T-cell (primary cell): ENCODE data around the gene OSCP1. TPM values are rescaled to one million over a fixed set of nuclear protein-coding genes. Genes with fewer than 3 reads are reported as not detected.

Source experiments
- ATAC-seq, 4 experiments: fragments of 200-7000 bp in 3 of 4; fragments of 150-1000 bp in 1 of 4; cut with Tn5 transposase; replicated peaks in 1 of 4; 1 replicate in 3 of 4; 2 replicates in 1 of 4; pipeline ENCODE4 v1.10.0; 2021; ENCODE audit warnings: moderate library complexity in 3 of 4, mild to moderate bottlenecking in 2 of 4, moderate number of reproducible peaks in 1 of 4
- CTCF ChIA-PET, 2 donors: fragments of 300-600 bp; sonication (Branson Sonifier 250); formaldehyde crosslinking; loops; one replicate each; lab custom pipeline; 2022; ENCODE audit warnings: antibody characterized with exemption in 2 of 2; lab: Charles Lee
- POLR2A ChIA-PET, 2 donors: fragments of 300-600 bp; sonication (Branson Sonifier 250); formaldehyde crosslinking; loops; one replicate each; lab custom pipeline; 2022; ENCODE audit warnings: antibody characterized with exemption in 2 of 2; lab: Charles Lee
- DNase-seq, 35 experiments: peaks; one replicate each; pipeline versions ENCODE4 v3.0.0 to v3.0.0-alpha.2; 2013 to 2023
- H3K27ac ChIP-seq: one replicate; pipeline ENCODE4 v1.5.1; 2013; ENCODE audit warnings: low read length
- H3K27me3 ChIP-seq, 2 experiments: replicated peaks in 1 of 2; 1 replicate in 1 of 2; 2 replicates in 1 of 2; pipeline versions ENCODE4 v1.6.1 to v1.7.0; 2013; ENCODE audit warnings: low read length in 1 of 2, mixed read lengths in 1 of 2; ENCODE audit not compliant: control insufficient read depth in 2 of 2, insufficient read depth in 2 of 2; ENCODE audit errors: extremely low read depth in 1 of 2
- H3K36me3 ChIP-seq, 2 donors: 1 replicate in 1 of 2; 2 replicates in 1 of 2; pipeline versions ENCODE4 v1.6.1 to v1.7.0; 2013; ENCODE audit warnings: low read length in 1 of 2; ENCODE audit not compliant: control insufficient read depth in 2 of 2, insufficient read depth in 1 of 2; ENCODE audit errors: extremely low read depth in 1 of 2
- H3K4me1 ChIP-seq, 2 experiments: 1 replicate in 1 of 2; 2 replicates in 1 of 2; pipeline versions ENCODE4 v1.6.1 to v1.7.0; 2013; ENCODE audit warnings: low read length in 2 of 2, mixed read lengths in 1 of 2; ENCODE audit not compliant: insufficient read depth in 2 of 2, control insufficient read depth in 1 of 2; ENCODE audit errors: extremely low read depth in 1 of 2
- H3K4me3 ChIP-seq, 2 donors: 1 replicate in 1 of 2; 2 replicates in 1 of 2; pipeline versions ENCODE4 v1.5.1 to v1.7.0; 2013; ENCODE audit warnings: mild to moderate bottlenecking in 2 of 2, low read length in 1 of 2, moderate library complexity in 1 of 2; ENCODE audit not compliant: control insufficient read depth in 1 of 2; ENCODE audit errors: extremely low read depth in 1 of 2
- H3K9me3 ChIP-seq: 2 replicates; pipeline ENCODE4 v1.7.0; 2013
- H3K27ac Mint-ChIP-seq, 2 donors: one replicate each; pipeline ENCODE4 v1.8.0; 2020 to 2021; ENCODE audit warnings: mild to moderate bottlenecking in 2 of 2, mixed read lengths in 2 of 2
- H3K27me3 Mint-ChIP-seq, 2 donors: one replicate each; pipeline ENCODE4 v1.8.0; 2021 to 2022; ENCODE audit warnings: mixed read lengths in 2 of 2
- H3K36me3 Mint-ChIP-seq: one replicate; pipeline ENCODE4 v1.8.0; 2021; ENCODE audit warnings: mixed read lengths
- H3K4me1 Mint-ChIP-seq, 3 donors: one replicate each; pipeline ENCODE4 v1.8.0; 2020 to 2022; ENCODE audit warnings: mixed read lengths in 3 of 3, mild to moderate bottlenecking in 1 of 3
- H3K4me3 Mint-ChIP-seq, 3 donors: one replicate each; pipeline ENCODE4 v1.8.0; 2020 to 2022; ENCODE audit warnings: mild to moderate bottlenecking in 3 of 3, mixed read lengths in 3 of 3, moderate library complexity in 3 of 3
- H3K9me3 Mint-ChIP-seq, 3 donors: one replicate each; pipeline ENCODE4 v1.8.0; 2020 to 2022; ENCODE audit warnings: mixed read lengths in 3 of 3
- WGBS: methylation state at CpG from one replicate; pipeline ENCODE4 v1.1.5; 2013; ENCODE audit warnings: missing lambda C conversion rate; ENCODE audit not compliant: insufficient coverage; 5-methylcytosine and 5-hydroxymethylcytosine counted together
- total RNA-seq, 35 experiments: library from RNA in 6 of 35; stranded (reverse) in 6 of 35; fragments of 120-200 nt in 1 of 35; gene quantifications; one replicate each; pipeline versions ENCODE4 v1.2.1 to v1.2.4 and lab custom pipeline; 2013 to 2026

OSCP1 gene
- total RNA-seq, 5 donors from 2014 or later (not counting 1 experiment from before 2014, with no cell fraction given), result 0.32 to 1.3 (median 0.68) TPM

DNA sequence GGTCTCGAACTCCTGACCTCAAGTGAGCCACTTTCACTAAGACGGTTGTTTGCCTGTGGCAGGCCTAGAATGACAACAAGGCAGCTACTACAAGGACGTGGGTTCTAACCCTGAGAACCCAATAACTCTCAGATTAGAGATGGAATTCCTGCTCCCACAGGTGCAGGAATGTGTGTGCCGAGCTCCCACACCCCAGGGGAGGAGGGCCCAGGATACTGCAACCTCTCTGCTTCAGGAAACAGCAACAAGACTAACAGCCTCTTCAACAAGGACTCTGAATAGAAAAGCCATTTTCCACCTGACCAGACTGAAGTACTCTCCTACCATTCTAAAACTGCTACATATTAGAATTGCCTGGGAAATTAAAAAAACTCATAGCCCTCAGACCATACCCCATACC, 57.4 kb downstream of the OSCP1 start:
- no peak for ATAC-seq
- peaks cover 28 to 45% (median 38%) of the 10 kb centered on the region in 3 donors for H3K4me1 Mint-ChIP-seq
- H3K4me3 ChIP-seq, result no peak overlapping the region
- H3K27me3 ChIP-seq, result no peaks in the 10 kb centered on the region
- peaks cover 15% of the 10 kb centered on the region for H3K36me3 Mint-ChIP-seq
- H3K36me3 ChIP-seq, result peaks cover 16 to 48% of the 10 kb centered on the region in 2 donors
- no peaks in the 10 kb centered on the region for H3K9me3 ChIP-seq
- POLR2A ChIA-PET, result no interaction called here
- no peaks in the 10 kb centered on the region for H3K9me3 Mint-ChIP-seq
- WGBS, result 92% methylated on average over 2 of the region's 4 CpGs
- no peak overlapping the region for H3K27ac Mint-ChIP-seq
- no peak overlapping the region for H3K27ac ChIP-seq
- H3K27me3 Mint-ChIP-seq, result no peaks in the 10 kb centered on the region
- H3K4me1 ChIP-seq, result peaks cover 4 to 25% of the 10 kb centered on the region in 2 experiments
- no peak for DNase-seq
- CTCF ChIA-PET, result interaction anchor here in 1 of 2 donors (0.7 kb wide), 1 partner anchor 42 kb away, joined by 6 read pairs; no protein-coding TSS in a partner anchor
- H3K4me3 Mint-ChIP-seq, result no peak overlapping the region

- Mint-ChIP-seq H3K4me3 (no peak overlapping the region), H3K27ac (peak overlapping the region; percentile 25 to 55), H3K36me3 (peaks cover 15% of the 10 kb centered on the region), H3K9me3 (no peaks in the 10 kb centered on the region), H3K4me1 (peaks cover 21 to 45% (median 38%) of the 10 kb centered on the region in 3 donors), H3K27me3 (no peaks in the 10 kb centered on the region)
- ChIA-PET CTCF (no interaction called here), POLR2A (interaction anchor here (0.6 kb wide), 2 partner anchors 12 to 166 kb away, joined by 3 to 4 read pairs; no protein-coding TSS in a partner anchor)
- Histone ChIP-seq H3K9me3 (no peaks in the 10 kb centered on the region), H3K4me1 (peaks cover 5 to 24% of the 10 kb centered on the region in 2 experiments), H3K27ac (no peak overlapping the region), H3K36me3 (peaks cover 20 to 48% of the 10 kb centered on the region in 2 donors), H3K27me3 (no peaks in the 10 kb centered on the region), H3K4me3 (no peak overlapping the region)
- DNase-seq (no peak), ATAC-seq (no peak)
- 87% methylated on average over 4 of the region's 8 CpGs for WGBS
Observed at GRCh38 chr1:36391271-36391670, 59.0 kb downstream of the OSCP1 start.

- POLR2A ChIA-PET, result no interaction called here
Observed at GRCh38 chr1:36390411-36390810, 59.8 kb downstream of the OSCP1 start.

DNA sequence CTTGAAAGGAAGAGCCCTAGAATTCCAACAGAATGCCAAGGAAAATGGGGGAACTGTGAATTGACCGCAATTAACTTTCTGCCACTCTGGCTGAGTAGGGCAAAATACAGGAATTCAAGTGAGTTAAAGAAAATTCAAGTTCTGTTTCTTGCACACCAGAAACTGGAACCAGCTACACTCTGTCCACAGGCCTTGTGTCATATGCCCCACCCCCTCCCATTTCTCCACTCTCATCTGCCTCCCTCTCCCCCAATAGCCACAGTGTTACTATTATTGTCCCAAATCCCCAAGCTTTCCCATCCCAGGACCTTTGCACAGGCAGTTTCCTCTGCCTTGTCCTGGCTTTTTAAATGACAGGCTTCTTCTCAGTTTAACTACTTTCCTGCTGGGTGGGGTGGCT, 60.3 kb downstream of the OSCP1 start:
- Mint-ChIP-seq H3K9me3 (no peaks in the 10 kb centered on the region), H3K27me3 (no peaks in the 10 kb centered on the region), H3K4me1 (peaks cover 23 to 45% (median 35%) of the 10 kb centered on the region in 3 donors), H3K4me3 (no peak overlapping the region), H3K27ac (peak overlapping the region; percentile 55 to 59), H3K36me3 (peaks cover 15% of the 10 kb centered on the region)
- DNase-seq (no peak), ATAC-seq (no peak)
- no peaks in the 10 kb centered on the region for H3K27me3 ChIP-seq
- peaks cover 20 to 48% of the 10 kb centered on the region in 2 donors for H3K36me3 ChIP-seq
- H3K4me1 ChIP-seq, result peaks cover 6 to 21% of the 10 kb centered on the region in 2 experiments
- H3K27ac ChIP-seq, result no peak overlapping the region
- 100% methylated on average over 1 of the region's 1 CpG for WGBS
- H3K9me3 ChIP-seq, result no peaks in the 10 kb centered on the region
- CTCF ChIA-PET, result interaction anchor here (0.5 to 0.6 kb wide), 2 partner anchors 14 to 112 kb away, joined by 4 to 7 read pairs; no protein-coding TSS in a partner anchor
- POLR2A ChIA-PET, result interaction anchor here in 1 of 2 donors (0.5 kb wide), 1 partner anchor 1197 kb away, joined by 3 read pairs; the partner anchor contains the start of gene SFPQ
- H3K4me3 ChIP-seq, result no peak overlapping the region

More at GRCh38 chr1:36390411-36390810, 59.8 kb downstream of the OSCP1 start:
- DNase-seq, result no peak
- Mint-ChIP-seq H3K9me3 (no peaks in the 10 kb centered on the region), H3K36me3 (peaks cover 15% of the 10 kb centered on the region), H3K27me3 (no peaks in the 10 kb centered on the region), H3K4me1 (peaks cover 21 to 45% (median 35%) of the 10 kb centered on the region in 3 donors), H3K27ac (peak overlapping the region; percentile 55 to 59), H3K4me3 (no peak overlapping the region)
- Histone ChIP-seq H3K4me3 (no peak overlapping the region), H3K9me3 (no peaks in the 10 kb centered on the region), H3K27me3 (no peaks in the 10 kb centered on the region), H3K36me3 (peaks cover 20 to 48% of the 10 kb centered on the region in 2 donors), H3K4me1 (peaks cover 6 to 18% of the 10 kb centered on the region in 2 experiments), H3K27ac (no peak overlapping the region)
- ATAC-seq, result no peak
- 63% methylated on average over 1 of the region's 2 CpGs for WGBS
- CTCF ChIA-PET, result no interaction called here

DNA sequence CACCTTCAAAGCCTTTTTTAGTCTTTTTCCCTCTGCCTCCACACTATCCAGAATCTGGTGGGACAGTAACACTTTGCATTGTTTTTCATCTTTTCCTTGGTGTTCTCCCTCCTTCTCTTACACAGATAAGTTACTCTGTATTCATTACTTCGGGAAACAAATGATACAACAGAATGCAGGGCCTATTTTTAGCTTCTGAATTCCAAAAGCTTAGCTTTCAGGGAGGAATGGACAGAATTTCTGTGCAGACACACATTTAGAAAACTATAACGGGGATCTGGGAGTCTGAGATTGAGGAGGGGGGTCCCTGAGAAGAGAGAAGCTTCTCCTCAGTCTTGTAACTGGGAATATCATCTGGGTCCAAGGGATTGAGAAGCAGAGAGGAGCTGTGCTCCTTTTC, 61.0 kb downstream of the OSCP1 start:
- no peaks in the 10 kb centered on the region for H3K27me3 Mint-ChIP-seq
- H3K4me1 Mint-ChIP-seq, result peaks cover 28 to 48% (median 35%) of the 10 kb centered on the region in 3 donors
- H3K9me3 Mint-ChIP-seq, result no peaks in the 10 kb centered on the region

GRCh38 chr1:36387141-36387949, 62.9 kb downstream of the OSCP1 start:
- WGBS, result 81% methylated on average over 6 of the region's 10 CpGs
- H3K36me3 Mint-ChIP-seq, result peaks cover 9% of the 10 kb centered on the region
- peak overlapping the region in 1 of 3 donors; percentile 98 for H3K4me3 Mint-ChIP-seq
- DNase-seq (no peak), ATAC-seq (no peak)
- H3K4me1 ChIP-seq, result peaks cover 13 to 38% of the 10 kb centered on the region in 2 experiments
- H3K4me1 Mint-ChIP-seq, result peaks cover 41 to 58% (median 44%) of the 10 kb centered on the region in 3 donors
- no peaks in the 10 kb centered on the region for H3K9me3 ChIP-seq
- H3K27ac ChIP-seq, result peak overlapping the region; percentile 89
- ChIA-PET POLR2A (interaction anchor here in 1 of 2 donors (0.6 kb wide), 1 partner anchor 290 kb away, joined by 3 read pairs; no protein-coding TSS in a partner anchor), CTCF (interaction anchor here in 1 of 2 donors (0.8 to 2.7 kb wide), 4 partner anchors 10 to 45 kb away, joined by 3 to 13 read pairs (median 6); partner anchors contain the start of gene LSM10)
- no peaks in the 10 kb centered on the region for H3K27me3 ChIP-seq
- H3K9me3 Mint-ChIP-seq, result no peaks in the 10 kb centered on the region
- no peaks in the 10 kb centered on the region for H3K27me3 Mint-ChIP-seq
- H3K36me3 ChIP-seq, result peaks cover 9 to 29% of the 10 kb centered on the region in 2 donors
- H3K27ac Mint-ChIP-seq, result peak overlapping the region; percentile 99
- H3K4me3 ChIP-seq, result no peak overlapping the region

More for the DNA sequence above, 61.0 kb downstream of the OSCP1 start:
- Histone ChIP-seq H3K36me3 (peaks cover 20 to 48% of the 10 kb centered on the region in 2 donors), H3K4me1 (peaks cover 11 to 29% of the 10 kb centered on the region in 2 experiments), H3K27me3 (no peaks in the 10 kb centered on the region), H3K27ac (no peak overlapping the region), H3K9me3 (no peaks in the 10 kb centered on the region), H3K4me3 (no peak overlapping the region)
- H3K4me3 Mint-ChIP-seq, result no peak overlapping the region
- peaks cover 15% of the 10 kb centered on the region for H3K36me3 Mint-ChIP-seq
- no peak for DNase-seq
- ChIA-PET CTCF (interaction anchor here (0.6 to 1.2 kb wide), 2 partner anchors 8 to 112 kb away, joined by 5 to 7 read pairs; partner anchors contain the start of gene LSM10 (in 1 of the 2)), POLR2A (interaction anchor here in 1 of 2 donors (0.5 kb wide), 1 partner anchor 1196 kb away, joined by 3 read pairs; the partner anchor contains the start of gene SFPQ)
- WGBS, result 100% methylated on average over 1 of the region's 2 CpGs
- ATAC-seq, result no peak
- H3K27ac Mint-ChIP-seq, result peak overlapping the region; percentile 33 to 59
